ENCODE data around the gene EFNB2. TPM values are rescaled to one million over a fixed set of nuclear protein-coding genes. Genes with fewer than 3 reads are reported as not detected.

Gene EFNB2
- total and polyA plus RNA-seq, 9 of the 15 experiments (the other 6 are each of a cell fraction or from before 2014, with no cell fraction given): 0.01 to 0.29 (median 0.18) TPM

DNA sequence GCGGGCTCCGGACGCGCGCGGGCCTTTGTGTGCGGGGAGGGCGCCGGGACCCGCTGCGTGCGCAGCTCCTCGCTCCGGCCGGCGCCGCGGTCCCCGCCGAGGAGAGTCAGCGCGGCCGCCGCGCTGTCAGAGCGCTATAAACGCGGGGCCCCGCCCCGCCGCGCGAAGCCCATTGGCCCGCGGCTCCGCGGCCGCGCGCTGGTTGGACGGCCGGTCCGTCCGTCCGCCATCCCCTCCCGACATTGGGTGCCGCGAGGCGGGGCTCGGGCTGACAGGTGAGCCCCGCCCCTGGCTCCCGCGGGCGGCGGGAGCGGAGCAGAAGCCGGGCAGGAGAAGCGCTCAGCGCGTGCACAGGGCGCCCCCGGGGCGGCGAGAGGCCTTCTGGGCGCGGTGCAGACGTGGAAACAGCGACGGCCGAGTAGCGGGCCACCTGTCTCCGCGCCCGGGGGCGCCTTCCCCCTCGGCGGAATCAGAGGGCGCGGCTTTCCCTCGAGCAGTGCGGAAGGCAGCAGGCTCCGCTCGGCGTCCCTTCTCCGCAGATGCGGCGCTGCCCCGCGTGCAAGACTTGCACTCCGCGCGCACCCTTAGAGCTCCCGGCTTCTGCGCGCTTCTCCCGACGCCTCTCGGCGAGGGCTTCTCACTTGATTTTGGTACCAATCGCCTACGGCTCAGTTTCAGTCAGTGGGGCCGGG is at the start of gene EFNB2 (continued):
- TF ChIP-seq, protein P1, sequence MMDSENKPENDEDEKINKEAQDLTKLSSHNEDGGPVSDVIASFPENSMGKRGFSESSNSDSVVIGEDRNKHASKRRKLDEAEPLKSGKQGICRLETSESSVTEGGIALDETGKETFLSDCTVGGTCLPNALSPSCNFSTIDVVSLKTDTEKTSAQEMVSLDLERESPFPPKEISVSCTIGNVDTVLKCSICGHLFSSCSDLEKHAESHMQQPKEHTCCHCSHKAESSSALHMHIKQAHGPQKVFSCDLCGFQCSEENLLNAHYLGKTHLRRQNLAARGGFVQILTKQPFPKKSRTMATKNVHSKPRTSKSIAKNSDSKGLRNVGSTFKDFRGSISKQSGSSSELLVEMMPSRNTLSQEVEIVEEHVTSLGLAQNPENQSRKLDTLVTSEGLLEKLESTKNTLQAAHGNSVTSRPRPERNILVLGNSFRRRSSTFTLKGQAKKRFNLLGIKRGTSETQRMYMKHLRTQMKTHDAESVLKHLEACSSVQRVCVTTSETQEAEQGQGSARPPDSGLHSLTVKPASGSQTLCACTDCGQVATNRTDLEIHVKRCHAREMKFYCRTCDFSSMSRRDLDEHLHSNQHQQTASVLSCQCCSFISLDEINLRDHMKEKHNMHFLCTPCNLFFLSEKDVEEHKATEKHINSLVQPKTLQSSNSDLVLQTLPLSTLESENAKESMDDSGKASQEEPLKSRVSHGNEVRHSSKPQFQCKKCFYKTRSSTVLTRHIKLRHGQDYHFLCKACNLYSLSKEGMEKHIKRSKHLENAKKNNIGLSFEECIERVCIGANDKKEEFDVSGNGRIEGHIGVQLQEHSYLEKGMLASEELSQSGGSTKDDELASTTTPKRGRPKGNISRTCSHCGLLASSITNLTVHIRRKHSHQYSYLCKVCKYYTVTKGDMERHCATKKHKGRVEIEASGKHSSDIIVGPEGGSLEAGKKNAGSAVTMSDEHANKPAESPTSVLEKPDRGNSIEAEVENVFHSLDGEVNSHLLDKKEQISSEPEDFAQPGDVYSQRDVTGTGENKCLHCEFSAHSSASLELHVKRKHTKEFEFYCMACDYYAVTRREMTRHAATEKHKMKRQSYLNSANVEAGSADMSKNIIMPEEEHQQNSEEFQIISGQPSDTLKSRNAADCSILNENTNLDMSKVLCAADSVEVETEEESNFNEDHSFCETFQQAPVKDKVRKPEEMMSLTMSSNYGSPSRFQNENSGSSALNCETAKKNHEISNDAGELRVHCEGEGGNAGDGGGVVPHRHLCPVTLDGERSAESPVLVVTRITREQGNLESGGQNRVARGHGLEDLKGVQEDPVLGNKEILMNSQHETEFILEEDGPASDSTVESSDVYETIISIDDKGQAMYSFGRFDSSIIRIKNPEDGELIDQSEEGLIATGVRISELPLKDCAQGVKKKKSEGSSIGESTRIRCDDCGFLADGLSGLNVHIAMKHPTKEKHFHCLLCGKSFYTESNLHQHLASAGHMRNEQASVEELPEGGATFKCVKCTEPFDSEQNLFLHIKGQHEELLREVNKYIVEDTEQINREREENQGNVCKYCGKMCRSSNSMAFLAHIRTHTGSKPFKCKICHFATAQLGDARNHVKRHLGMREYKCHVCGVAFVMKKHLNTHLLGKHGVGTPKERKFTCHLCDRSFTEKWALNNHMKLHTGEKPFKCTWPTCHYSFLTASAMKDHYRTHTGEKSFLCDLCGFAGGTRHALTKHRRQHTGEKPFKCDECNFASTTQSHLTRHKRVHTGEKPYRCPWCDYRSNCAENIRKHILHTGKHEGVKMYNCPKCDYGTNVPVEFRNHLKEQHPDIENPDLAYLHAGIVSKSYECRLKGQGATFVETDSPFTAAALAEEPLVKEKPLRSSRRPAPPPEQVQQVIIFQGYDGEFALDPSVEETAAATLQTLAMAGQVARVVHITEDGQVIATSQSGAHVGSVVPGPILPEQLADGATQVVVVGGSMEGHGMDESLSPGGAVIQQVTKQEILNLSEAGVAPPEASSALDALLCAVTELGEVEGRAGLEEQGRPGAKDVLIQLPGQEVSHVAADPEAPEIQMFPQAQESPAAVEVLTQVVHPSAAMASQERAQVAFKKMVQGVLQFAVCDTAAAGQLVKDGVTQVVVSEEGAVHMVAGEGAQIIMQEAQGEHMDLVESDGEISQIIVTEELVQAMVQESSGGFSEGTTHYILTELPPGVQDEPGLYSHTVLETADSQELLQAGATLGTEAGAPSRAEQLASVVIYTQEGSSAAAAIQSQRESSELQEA (IDR thresholded peaks at IDR 0.05; ENCODE audit: low read depth): no peak
- peak; percentile 69 to 74; a peak in 2 of 4 replicates for TF ChIP-seq NRF1 (conservative IDR thresholded peaks at IDR 0.05 in 1 of 2, IDR thresholded peaks at IDR 0.05 in 1 of 2)
- no peak for TF ChIP-seq SMAD3 (CRISPR knock-in tag; conservative IDR thresholded peaks at IDR 0.05)
- TF ChIP-seq, protein P2, sequence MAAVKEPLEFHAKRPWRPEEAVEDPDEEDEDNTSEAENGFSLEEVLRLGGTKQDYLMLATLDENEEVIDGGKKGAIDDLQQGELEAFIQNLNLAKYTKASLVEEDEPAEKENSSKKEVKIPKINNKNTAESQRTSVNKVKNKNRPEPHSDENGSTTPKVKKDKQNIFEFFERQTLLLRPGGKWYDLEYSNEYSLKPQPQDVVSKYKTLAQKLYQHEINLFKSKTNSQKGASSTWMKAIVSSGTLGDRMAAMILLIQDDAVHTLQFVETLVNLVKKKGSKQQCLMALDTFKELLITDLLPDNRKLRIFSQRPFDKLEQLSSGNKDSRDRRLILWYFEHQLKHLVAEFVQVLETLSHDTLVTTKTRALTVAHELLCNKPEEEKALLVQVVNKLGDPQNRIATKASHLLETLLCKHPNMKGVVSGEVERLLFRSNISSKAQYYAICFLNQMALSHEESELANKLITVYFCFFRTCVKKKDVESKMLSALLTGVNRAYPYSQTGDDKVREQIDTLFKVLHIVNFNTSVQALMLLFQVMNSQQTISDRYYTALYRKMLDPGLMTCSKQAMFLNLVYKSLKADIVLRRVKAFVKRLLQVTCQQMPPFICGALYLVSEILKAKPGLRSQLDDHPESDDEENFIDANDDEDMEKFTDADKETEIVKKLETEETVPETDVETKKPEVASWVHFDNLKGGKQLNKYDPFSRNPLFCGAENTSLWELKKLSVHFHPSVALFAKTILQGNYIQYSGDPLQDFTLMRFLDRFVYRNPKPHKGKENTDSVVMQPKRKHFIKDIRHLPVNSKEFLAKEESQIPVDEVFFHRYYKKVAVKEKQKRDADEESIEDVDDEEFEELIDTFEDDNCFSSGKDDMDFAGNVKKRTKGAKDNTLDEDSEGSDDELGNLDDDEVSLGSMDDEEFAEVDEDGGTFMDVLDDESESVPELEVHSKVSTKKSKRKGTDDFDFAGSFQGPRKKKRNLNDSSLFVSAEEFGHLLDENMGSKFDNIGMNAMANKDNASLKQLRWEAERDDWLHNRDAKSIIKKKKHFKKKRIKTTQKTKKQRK (IDR thresholded peaks at IDR 0.05; ENCODE audit: borderline replicate concordance, low read depth, low read length): peak; percentile 41; the same call in 1 of the 2 replicates
- TF ChIP-seq, protein P3, sequence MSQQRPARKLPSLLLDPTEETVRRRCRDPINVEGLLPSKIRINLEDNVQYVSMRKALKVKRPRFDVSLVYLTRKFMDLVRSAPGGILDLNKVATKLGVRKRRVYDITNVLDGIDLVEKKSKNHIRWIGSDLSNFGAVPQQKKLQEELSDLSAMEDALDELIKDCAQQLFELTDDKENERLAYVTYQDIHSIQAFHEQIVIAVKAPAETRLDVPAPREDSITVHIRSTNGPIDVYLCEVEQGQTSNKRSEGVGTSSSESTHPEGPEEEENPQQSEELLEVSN (IDR thresholded peaks at IDR 0.05; ENCODE audit: borderline replicate concordance in 1 of 2, extremely low read depth in 1 of 2, insufficient read depth in 1 of 2, insufficient read length in 1 of 2, low read depth in 1 of 2, low read length in 1 of 2, poor library complexity in 1 of 2, severe bottlenecking in 1 of 2): peak; percentile 58 to 95
- TF ChIP-seq ASH1L (IDR thresholded peaks at IDR 0.05; ENCODE audit: borderline replicate concordance, low read depth, partially characterized antibody): peak; percentile 72
- TF ChIP-seq, protein P4, sequence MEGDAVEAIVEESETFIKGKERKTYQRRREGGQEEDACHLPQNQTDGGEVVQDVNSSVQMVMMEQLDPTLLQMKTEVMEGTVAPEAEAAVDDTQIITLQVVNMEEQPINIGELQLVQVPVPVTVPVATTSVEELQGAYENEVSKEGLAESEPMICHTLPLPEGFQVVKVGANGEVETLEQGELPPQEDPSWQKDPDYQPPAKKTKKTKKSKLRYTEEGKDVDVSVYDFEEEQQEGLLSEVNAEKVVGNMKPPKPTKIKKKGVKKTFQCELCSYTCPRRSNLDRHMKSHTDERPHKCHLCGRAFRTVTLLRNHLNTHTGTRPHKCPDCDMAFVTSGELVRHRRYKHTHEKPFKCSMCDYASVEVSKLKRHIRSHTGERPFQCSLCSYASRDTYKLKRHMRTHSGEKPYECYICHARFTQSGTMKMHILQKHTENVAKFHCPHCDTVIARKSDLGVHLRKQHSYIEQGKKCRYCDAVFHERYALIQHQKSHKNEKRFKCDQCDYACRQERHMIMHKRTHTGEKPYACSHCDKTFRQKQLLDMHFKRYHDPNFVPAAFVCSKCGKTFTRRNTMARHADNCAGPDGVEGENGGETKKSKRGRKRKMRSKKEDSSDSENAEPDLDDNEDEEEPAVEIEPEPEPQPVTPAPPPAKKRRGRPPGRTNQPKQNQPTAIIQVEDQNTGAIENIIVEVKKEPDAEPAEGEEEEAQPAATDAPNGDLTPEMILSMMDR (IDR thresholded peaks at IDR 0.05 in 2 of 3, conservative IDR thresholded peaks at IDR 0.05 in 1 of 3; ENCODE audit: insufficient read depth in 2 of 3, low read depth in 1 of 3, low read length in 3 of 3): 0 out of 6 replicates have a peak, but pooled peaks of 1 of the 3 experiments have one; percentile 19

Measured in K562 (cell line).